MG63 (cell line): ENCODE measurements around the gene POU6F1. TPM values are rescaled to one million over a fixed set of nuclear protein-coding genes. Genes with fewer than 3 reads are reported as not detected.
A peak's percentile ranks its signal among the peaks of the same experiment; 100 is the strongest.
"Not testable (repeated sequence)": the region's sequence is repeated elsewhere in the genome, so short reads cannot be mapped to it uniquely, and the experiment has no call there.

Experiments
- DNase-seq: peaks from one replicate; pipeline ENCODE4 v3.0.0-alpha.2; 2020
- H3K27me3 ChIP-seq: fragments of 250-450 bp; sonication (Bioruptor Pico); 2 replicates; pipeline ENCODE4 v1.5.1; 2020; ENCODE audit warnings: mild to moderate bottlenecking, moderate library complexity
- H3K36me3 ChIP-seq: fragments of 250-450 bp; sonication (Bioruptor Pico); 2 replicates; pipeline ENCODE4 v1.5.1; 2020; ENCODE audit warnings: mild to moderate bottlenecking, moderate library complexity
- H3K4me3 ChIP-seq: fragments of 250-450 bp; sonication (Bioruptor Pico); 2 replicates; pipeline ENCODE4 v1.5.1; 2020; ENCODE audit warnings: mild to moderate bottlenecking, moderate library complexity
- H3K9me3 ChIP-seq: fragments of 250-450 bp; sonication (Bioruptor Pico); 2 replicates; pipeline ENCODE4 v1.5.1; 2020; ENCODE audit warnings: mild to moderate bottlenecking, moderate library complexity
- total RNA-seq: library from RNA; depleted of rRNA; stranded (reverse); fragments of >200 nt; shearing (Covaris generic); gene quantifications from 2 replicates; pipeline ENCODE4 v1.2.3, GENCODE V29; 2014; ENCODE audit warnings: low replicate concordance

The POU6F1 gene
- total RNA-seq, 1 experiment from 2014 or later = 2.7 TPM

- Histone ChIP-seq H3K36me3 (peaks cover 33% of the 10 kb centered on the region), H3K4me3 (peak overlapping the region; percentile 100), H3K27me3 (no peaks in the 10 kb centered on the region), H3K9me3 (no peaks in the 10 kb centered on the region)
- no peak for DNase-seq
Measured at GRCh38 chr12:51238037-51238509, 20.2 kb upstream of the POU6F1 start.

GRCh38 chr12:51234530-51234929 lies 16.7 kb upstream of the POU6F1 start:
- DNase-seq = no peak
- Histone ChIP-seq H3K4me3 (no peak overlapping the region), H3K36me3 (peaks cover 4% of the 10 kb centered on the region), H3K9me3 (no peaks in the 10 kb centered on the region), H3K27me3 (no peaks in the 10 kb centered on the region)

- no peak for DNase-seq
- Histone ChIP-seq H3K4me3 (no peak overlapping the region), H3K36me3 (no peaks in the 10 kb centered on the region), H3K9me3 (no peaks in the 10 kb centered on the region), H3K27me3 (no peaks in the 10 kb centered on the region)
Measured at GRCh38 chr12:51232642-51233041, 14.8 kb upstream of the POU6F1 start.

- Histone ChIP-seq H3K36me3 (no peaks in the 10 kb centered on the region), H3K9me3 (no peaks in the 10 kb centered on the region), H3K4me3 (no peak overlapping the region), H3K27me3 (no peaks in the 10 kb centered on the region)
- DNase-seq = no peak
Measured at GRCh38 chr12:51229116-51229809, 11.4 kb upstream of the POU6F1 start.

DNA sequence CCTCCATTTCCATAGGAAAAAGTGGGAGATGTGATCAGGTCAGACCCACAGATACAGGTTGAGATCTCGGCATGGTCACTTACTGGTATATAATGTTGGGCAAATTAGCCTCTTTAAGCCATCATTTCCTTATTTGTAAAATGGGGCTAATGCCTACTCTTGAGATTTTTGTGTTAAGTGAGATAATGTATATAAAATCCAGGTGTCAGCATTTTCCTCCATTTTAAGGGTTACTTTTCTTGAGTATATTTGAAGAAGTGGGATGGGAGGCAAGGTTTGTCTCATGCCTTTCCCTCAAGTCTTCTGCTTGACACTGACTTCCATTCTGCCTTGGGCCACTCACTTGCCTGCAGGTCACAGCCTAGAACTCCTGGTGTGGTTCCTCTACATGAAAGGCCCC lies 10.1 kb upstream of the POU6F1 start:
- Histone ChIP-seq H3K27me3 (no peaks in the 10 kb centered on the region), H3K9me3 (no peaks in the 10 kb centered on the region), H3K36me3 (no peaks in the 10 kb centered on the region), H3K4me3 (no peak overlapping the region)
- DNase-seq = no peak

- H3K36me3 ChIP-seq, H3K27me3 ChIP-seq, DNase-seq, H3K9me3 ChIP-seq, H3K4me3 ChIP-seq: not testable (repeated sequence)
Measured at GRCh38 chr12:51227112-51227511, 9.2 kb upstream of the POU6F1 start.

DNA sequence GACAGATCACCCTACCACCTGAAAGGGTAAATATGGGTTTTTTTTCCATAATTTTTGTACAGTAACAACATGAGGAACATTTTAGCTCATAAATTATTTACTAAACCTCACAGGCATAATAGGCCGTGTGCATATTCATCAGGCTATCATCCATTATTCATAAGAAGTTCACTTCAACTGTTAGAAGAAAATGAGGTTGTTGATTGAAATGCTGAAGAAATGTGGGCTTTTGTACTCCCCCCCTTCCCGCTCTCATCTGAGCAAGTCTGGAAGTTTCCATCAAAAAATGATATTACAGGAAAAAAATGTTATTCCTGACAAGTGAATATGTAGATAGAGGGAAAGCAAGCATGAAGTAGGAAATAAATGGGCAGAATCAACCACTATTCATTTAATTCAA lies 7.9 kb upstream of the POU6F1 start:
- no peaks in the 10 kb centered on the region for H3K27me3 ChIP-seq
- no peaks in the 10 kb centered on the region for H3K9me3 ChIP-seq
- DNase-seq = no peak
- H3K4me3 ChIP-seq = no peak overlapping the region
- H3K36me3 ChIP-seq = no peaks in the 10 kb centered on the region

DNA sequence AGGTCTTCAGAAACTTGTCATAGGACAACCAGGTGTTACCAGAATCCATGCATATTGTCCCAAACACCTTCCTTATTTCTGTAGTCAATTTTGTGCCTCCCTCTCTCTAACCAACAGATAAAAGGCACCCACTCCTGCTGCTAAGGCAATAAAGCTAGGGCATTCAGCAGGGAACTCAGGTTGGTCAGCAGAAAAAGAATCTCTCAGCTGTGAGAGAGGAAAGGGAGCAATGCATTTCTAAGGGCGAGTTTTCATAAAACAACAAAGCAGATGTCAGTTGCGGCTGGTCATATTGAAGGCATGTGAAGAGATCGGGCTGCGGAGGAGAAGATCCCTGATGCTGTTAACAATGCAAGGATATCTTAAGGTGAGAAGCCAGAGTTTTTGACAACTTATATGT lies 7.4 kb upstream of the POU6F1 start:
- Histone ChIP-seq H3K27me3 (no peaks in the 10 kb centered on the region), H3K36me3 (no peaks in the 10 kb centered on the region), H3K9me3 (no peaks in the 10 kb centered on the region), H3K4me3 (no peak overlapping the region)
- no peak for DNase-seq

GRCh38 chr12:51224625-51225024 lies 6.8 kb upstream of the POU6F1 start:
- no peaks in the 10 kb centered on the region for H3K27me3 ChIP-seq
- H3K36me3 ChIP-seq = no peaks in the 10 kb centered on the region
- no peak for DNase-seq
- no peak overlapping the region for H3K4me3 ChIP-seq
- no peaks in the 10 kb centered on the region for H3K9me3 ChIP-seq

- no peaks in the 10 kb centered on the region for H3K36me3 ChIP-seq
- no peak for DNase-seq
- H3K9me3 ChIP-seq = no peaks in the 10 kb centered on the region
- no peaks in the 10 kb centered on the region for H3K27me3 ChIP-seq
- H3K4me3 ChIP-seq = no peak overlapping the region
Measured at GRCh38 chr12:51222461-51222860, 4.6 kb upstream of the POU6F1 start.

DNA sequence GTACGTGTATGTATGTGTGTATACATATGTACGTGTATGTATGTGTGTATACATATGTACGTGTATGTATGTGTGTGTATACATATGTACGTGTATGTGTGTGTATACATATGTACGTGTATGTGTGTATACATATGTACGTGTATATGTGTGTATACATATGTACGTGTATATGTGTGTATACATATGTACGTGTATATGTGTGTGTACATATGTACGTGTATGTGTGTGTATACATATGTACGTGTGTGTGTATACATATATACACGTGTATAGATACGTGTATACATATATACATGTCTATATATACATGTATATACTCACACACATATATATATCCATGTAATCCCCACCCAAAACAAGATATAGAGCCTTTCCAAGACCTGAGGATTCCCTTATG lies 2.0 kb upstream of the POU6F1 start:
- not testable (repeated sequence) for H3K36me3 ChIP-seq, H3K27me3 ChIP-seq, H3K4me3 ChIP-seq, DNase-seq, H3K9me3 ChIP-seq

GRCh38 chr12:51219322-51219721 lies 1.5 kb upstream of the POU6F1 start:
- Histone ChIP-seq H3K27me3 (no peaks in the 10 kb centered on the region), H3K36me3 (0 out of 2 replicates have a peak, but pooled peaks cover 2% of the 10 kb centered on the region), H3K4me3 (peak overlapping the region; percentile 69), H3K9me3 (no peaks in the 10 kb centered on the region)
- no peak for DNase-seq

DNA sequence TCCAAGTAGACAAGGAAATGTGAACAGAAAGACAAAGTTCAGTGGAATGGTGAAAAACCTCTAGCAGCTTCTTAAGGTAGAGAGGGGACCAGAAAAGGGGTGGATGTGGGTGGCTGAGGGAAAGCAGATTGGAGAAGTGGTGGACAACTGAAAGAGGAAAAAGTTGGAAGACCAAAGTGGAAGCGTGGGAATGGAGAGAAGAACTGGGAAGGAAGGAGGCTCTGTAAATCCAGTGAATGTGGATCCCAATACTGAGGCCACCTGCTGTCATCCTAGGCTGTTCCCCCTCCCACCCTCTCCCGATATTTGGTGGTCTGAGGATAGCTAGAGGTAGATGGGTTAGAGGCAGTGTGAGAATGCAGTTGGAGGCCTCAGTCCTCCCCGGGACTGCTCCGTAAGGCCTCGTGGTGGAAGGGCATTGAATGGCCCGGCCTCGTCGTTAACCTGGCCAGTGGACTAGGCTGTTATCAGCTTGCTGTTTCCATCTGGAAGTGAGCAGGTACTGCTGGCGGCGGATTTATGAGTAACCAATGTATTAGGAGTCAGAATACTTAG lies 822 bp upstream of the POU6F1 start:
- DNase-seq = peak; percentile 16
- Histone ChIP-seq H3K27me3 (no peaks in the 10 kb centered on the region), H3K4me3 (peak overlapping the region; percentile 69), H3K9me3 (no peaks in the 10 kb centered on the region), H3K36me3 (0 out of 2 replicates have a peak, but pooled peaks cover 2% of the 10 kb centered on the region)

GRCh38 chr12:51217133-51217967 lies 512 bp downstream of the POU6F1 start:
- 0 out of 2 replicates have a peak, but pooled peaks cover 2% of the 10 kb centered on the region for H3K36me3 ChIP-seq
- H3K27me3 ChIP-seq = no peaks in the 10 kb centered on the region
- H3K4me3 ChIP-seq = peak overlapping the region; percentile 69
- DNase-seq = peak; percentile 61
- no peaks in the 10 kb centered on the region for H3K9me3 ChIP-seq

DNA sequence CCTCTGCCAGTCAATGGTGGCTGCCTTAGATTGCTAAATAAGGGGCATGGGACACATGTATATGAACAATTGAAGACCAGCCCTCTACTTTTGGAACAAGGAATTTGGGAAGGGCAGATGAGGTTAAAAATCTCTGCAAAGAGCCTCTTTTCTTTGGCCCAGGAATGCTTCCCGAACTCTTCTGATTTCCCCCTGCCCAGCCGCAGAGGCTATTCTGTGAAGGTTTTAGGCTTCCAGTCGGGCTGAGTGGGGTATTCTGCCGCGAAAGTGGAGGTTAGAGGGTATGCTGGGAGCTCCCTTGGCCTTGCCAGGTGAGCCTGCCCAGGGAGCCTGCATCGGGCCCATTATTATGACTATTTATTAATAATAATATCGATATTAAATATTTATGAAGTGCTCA lies 1.2 kb downstream of the POU6F1 start:
- H3K36me3 ChIP-seq = 0 out of 2 replicates have a peak, but pooled peaks cover 2% of the 10 kb centered on the region
- H3K9me3 ChIP-seq = no peaks in the 10 kb centered on the region
- H3K27me3 ChIP-seq = no peaks in the 10 kb centered on the region
- DNase-seq = no peak
- peak overlapping the region; percentile 69 for H3K4me3 ChIP-seq

DNA sequence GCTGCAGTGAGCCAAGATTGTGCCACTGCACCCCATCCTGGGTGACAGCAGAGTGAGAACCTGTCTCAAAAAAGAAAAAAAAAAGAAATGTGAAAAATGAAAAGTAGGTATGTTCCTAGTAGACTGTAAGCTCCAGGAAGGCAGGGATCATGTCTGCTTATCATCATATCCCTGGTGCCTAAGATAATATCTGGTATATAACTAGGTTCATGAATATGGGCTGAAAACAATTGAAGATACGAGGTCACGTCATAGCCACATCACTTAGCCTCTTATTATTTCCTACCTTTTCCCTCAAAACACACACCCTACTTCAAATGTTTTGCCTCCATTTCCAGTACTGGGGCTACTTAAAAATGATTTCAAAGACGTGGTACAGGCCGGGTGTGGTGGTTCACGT lies 3.0 kb downstream of the POU6F1 start:
- Histone ChIP-seq H3K4me3 (no peak overlapping the region), H3K36me3 (0 out of 2 replicates have a peak, but pooled peaks cover 2% of the 10 kb centered on the region), H3K27me3 (no peaks in the 10 kb centered on the region), H3K9me3 (no peaks in the 10 kb centered on the region)
- DNase-seq = no peak

GRCh38 chr12:51210690-51211395 lies 7.0 kb downstream of the POU6F1 start:
- no peaks in the 10 kb centered on the region for H3K27me3 ChIP-seq
- DNase-seq = no peak
- no peaks in the 10 kb centered on the region for H3K9me3 ChIP-seq
- H3K4me3 ChIP-seq = no peak overlapping the region
- H3K36me3 ChIP-seq = peaks cover 5% of the 10 kb centered on the region; the same call in 1 of the 2 replicates
